GM18858 (cell line): ENCODE results near the gene AGER.
"Not testable (repeated sequence)": the region's sequence is repeated elsewhere in the genome, so short reads cannot be mapped to it uniquely, and the experiment has no call there.

Source experiments
- ATAC-seq: cut with Tn5 transposase; IDR thresholded peaks from one replicate; pipeline ENCODE4 v1.9.1; 2021; ENCODE audit not compliant: unreplicated experiment

Gene AGER

DNA sequence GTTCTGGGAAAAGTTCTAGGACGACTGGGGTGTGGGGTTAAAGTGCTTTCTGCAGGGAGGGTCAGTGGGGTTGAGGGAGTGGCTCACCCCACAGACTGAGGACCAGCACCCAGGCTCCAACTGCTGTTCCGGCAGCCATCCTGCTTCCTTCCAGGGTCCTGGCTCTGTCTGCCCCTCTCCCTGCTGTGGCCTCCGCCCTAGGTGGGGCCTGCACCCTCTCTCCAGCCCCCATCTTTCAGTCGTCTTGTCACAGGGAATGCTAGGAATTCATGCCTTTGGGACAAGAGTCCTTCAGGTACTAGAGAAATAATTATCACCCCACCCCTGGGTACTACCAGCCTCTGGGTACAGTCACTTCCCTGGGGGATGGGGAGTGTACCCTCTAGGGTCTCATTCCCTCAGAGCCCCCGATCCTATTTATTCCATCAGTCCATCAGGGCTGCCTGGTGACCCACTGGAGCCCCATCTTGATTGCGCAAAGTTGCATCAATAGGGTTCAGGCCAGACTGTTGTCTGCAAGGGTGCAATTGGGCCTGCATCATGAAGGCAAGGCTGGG lies at the start of gene AGER:
AGER (minus strand) TSS at position 170 of the 557 bp plus-strand sequence; CDS start at position 139, 31 bp downstream.
- no peak for ATAC-seq

DNA sequence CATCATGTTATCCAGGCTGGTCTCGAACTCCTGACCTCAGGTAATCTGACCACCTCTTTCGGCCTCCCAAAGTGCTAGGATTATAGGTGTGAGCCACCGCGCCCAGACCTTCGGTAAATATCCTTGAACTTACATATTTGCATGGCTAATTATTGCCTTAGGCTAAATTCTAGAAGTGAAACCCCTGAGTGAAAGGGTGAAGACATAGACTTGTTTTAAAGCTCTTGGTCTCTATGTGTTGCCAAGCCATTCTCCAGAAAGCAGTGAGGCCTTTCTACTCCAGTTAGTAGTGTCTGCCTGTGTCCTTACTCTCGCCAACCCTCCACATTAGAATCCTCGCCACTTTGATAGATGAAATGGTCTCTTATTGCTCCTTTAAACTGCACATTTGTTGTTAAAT lies 42.4 kb upstream of the AGER start:
- no peak for ATAC-seq

DNA sequence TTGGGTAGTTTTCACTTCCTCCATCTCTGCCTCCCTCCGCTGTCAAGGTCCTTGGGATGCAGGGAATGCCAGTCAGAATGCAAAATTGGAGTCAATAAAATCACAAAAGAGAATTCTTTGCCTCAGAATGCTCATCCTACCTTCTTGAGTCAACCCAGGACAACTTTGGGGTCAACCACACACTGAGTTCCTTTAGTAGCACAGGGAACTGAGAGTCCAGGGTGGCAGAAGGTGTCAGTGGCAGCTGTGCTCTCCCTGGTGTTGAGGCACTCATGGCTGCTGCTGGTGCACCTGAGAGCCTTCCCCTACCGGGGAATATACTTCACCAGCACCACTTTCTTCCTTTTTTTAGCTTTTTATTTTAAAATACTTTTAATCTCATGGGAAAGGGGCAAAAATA lies 40.6 kb upstream of the AGER start:
- no peak for ATAC-seq

DNA sequence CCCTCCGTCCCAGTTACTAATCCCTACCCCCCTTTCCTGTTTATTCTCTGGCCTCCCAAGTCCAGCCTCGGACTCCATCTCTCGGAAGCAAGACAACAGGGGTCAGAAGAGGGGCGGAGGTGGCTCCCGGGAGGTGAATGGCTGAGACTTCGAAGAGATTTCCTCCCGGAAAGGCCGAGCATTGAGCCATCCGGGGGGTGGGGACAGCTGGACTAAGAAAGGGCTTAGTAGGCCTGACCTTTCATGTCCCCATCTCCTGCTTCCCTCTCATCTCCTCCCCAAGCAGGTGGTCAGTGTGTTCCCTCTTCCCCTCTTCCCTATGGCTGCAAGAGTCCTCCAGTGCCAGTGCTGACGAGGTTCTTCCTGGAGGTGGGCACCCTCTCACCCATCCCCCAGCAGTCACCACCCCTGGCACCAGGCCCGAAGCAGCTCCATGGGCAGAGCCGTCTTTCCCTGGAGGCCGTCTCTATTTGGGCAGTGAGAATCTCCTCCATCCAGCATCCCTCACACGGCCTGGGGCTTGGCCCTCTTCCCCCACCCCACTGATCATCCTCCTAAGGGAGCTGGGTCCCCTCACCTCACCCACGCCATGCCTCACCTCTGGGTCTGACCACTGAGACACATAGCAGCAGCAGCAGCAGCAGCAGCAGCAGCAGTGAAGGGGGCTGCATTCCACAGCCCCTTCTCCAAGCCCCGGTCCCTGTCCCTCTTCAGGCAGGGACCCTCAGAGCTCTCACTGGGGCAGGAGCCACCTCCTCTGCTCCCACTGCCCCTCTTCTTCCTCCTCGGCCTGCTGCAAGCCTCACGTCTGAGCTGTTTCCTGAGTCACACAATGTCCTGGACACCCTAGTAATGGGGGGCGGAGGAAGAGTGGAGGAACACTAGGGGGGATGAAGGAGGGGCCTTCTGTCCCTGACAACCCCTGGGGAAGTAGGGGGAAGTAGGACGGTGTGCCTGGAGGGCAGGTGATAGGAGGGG lies 39.5 kb upstream of the AGER start, which contains the start of gene NOTCH4:
NOTCH4 (minus strand) TSS at position 810 of the 978 bp plus-strand sequence; CDS start at position 671, 139 bp downstream.
- ATAC-seq = no peak

DNA sequence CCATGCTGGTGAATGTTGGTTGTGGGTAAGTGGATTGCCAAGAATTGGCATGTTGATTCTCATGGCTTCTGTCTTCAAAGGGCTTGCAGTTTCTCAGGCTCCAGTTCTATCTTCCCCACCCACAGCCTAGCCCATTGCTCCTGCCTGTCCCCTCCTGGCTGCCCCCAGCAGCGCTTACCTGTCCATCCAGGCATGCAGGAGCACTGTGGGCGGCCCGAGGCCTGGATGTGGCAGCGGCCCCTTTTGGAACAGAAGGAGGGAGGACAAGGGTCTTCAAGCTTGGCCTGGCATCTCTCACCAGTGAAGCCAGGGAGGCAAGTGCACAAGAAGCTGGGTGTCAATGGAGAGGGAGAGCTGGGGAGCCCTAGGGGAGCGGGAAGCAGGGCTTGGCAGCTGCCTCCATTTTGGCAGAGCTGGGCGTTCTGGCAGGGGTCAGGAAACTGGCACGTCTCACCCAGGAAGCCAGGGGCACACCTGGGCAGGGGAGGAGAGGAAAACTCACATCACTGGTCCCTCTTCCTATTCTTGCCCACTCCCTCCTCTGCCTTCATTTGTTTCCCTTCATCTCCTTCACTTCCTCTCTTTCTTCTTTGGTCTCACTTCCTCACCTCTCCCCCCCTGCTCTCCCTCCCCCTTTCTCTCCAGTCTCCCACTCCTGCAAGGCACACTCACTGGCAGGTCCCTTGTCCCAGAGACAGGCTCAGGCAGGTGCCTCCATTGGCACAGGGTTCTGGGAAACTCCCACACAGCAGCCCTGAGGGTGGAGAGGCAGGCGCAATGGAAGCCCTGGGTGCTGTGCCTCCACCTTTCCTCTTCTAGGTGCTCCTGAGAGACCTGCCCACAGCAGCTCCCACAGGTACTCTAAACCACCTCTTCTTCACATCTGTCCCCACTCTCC lies 38.5 kb upstream of the AGER start:
- no peak for ATAC-seq

DNA sequence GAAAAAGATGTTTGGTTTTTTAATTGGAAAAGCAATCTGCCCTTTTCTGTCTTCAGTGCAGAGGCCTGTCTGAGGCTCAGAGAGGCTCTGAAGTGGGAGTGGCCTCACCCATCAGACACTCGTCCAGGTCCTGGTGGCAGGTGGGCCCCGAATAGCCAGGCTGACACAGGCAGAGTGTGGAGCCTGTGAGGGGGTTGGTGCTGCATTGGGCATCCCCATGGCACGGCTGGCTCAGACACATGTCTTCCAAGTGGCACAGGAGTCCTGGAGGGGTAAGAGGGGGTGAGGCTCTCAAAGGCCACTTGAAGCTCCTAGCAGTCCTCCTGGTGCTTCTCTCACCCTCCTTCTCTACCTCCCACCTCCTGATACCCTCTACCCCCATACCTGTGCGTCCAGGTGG lies 36.0 kb upstream of the AGER start:
- no peak for ATAC-seq

DNA sequence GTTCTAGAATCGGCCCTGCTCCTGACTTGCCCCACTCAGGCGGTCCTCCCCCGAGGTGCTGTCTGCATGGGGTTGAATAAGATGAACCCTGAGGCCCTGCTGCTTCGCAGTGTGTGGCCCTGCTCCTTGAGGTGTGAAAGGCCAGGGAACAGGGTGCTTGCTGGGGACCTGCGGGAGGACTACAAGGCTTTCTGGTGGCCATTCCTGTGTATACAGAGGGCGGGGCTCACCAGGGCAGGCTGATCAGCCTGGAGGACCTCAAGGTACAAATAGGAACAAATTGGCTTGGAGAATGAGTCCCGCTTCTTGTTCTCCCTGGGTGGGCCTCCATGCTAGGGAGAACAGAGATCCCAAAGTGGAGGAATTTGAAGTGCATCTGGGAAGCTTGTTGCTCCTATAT lies 34.1 kb upstream of the AGER start:
- ATAC-seq = no peak

DNA sequence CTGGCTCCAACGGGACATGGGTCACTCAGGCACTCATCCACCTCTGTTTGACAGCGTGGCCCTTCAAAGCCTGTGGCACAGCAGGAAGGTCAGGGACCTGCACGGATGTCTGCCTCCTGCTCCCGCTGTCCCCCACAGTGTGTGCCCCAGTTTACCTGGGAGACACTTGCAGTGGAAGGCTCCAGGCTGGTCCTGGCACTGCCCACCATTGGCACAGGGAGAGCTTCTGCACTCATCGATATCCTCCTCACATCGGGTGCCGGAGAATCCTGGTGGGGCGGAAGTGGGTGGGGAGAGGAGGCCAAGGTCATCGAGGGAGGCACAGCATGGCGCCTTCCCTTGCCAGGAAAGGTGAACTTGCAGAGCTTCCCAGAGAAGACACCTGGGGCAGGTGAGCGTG lies 32.9 kb upstream of the AGER start:
- no peak for ATAC-seq

DNA sequence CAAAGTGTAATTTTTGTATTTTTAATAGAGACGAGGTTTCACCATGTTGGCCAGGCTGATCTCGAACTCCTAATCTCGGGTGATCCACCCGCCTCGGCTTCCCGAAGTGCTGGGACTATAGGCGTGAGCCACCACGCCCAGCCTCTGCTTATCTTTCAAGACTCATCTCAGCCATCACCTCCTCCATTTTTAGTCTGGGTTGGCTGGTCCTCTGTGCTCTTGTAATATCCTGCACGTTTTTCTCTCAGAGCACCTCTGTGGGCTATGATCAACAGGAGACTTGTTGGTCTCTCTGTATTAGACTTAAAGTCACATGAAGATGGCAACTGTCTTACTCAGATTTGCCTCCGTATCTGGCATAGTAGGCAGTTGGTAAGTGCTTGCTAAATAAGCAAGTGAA lies 32.2 kb upstream of the AGER start:
- no peak for ATAC-seq

DNA sequence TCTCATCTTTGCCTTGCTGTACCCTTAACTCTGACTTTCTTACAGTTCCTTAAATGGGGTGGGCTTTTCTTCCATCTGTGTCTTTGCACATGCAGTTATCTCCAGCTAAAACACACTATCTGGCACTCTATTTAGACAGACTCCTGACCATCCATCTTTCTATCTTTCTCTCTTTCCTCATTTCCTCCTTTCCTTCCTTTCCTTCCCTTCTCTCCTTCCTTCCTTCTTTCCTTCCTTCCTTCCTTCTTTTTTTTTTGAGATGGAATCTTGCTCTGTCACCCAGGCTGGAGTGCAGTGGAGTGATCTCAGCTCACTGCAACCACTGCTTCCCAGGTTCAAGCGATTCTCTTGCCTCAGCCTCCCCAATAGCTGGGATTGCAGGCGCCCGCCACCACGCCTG lies 31.6 kb upstream of the AGER start:
- ATAC-seq = no peak

DNA sequence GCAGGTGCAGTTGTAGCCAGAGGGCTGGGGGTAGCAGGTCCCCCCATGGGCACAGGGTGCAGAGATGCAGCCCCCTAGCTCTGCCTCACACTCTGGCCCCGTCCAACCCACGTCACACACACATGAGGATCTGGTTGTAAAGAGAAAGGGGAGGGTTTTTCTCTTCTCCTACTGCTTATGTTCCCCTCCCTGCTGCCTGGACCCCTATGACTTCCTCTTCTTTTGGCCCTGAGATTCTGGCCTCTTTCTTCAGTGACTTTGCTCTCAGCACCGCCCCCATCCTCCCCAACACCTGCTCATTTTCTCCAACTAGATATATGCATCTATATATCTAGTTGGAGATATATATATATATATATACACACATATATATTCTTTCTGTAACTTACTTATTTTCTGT lies 30.1 kb upstream of the AGER start:
- ATAC-seq = no peak

DNA sequence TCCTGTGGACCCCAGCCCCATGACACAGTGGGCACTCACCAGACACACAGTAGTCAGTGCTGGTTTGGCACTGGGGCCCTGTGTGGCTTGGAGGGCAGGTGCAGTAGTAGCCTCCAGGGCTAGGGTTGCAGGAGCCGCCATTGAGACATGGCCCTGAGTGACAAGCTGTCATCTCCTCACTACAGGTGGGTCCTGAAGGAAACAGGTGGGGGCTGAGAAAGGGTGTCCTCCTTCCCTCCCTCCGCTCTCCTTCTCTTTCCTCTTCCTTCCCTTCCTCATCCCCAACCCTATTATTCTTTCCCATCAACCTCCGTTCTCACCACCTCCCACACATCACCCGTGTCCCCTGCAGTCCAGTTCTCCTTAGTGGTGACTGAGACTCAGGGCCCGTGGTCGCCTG lies 29.6 kb upstream of the AGER start:
- ATAC-seq = no peak

DNA sequence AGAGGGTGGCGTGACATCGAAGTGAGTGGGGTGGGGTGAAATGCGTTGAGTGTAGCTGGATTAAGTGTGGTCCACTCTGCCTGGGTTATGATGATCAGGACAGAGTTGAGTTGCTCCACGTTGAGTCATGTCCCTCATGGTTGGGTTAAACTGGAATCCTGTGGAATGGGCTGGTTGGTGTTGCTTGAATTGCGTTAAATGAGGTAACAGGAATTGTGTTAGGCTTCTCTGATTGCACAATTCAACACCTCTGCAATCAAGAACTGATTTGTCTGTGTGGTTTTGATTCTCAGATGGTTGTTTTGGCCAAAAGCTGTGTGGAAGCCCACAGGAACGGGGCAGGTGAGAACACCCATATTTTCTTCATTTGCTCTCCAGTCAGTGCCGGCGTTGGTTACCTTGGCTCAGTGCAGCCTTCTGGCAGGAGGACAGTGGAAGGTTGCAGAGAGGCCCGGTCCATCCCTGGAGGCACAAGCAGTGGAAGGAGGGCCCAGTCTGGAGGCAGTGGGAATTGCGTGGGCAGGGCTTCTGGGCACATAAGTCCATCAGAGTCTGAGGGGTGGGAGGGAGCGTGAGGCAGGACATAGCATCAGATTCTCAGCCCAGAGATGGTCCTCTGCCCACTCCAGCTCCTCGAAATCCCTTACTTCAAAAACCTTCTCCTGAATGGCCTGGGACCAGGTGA lies 28.2 kb upstream of the AGER start:
- no peak for ATAC-seq

DNA sequence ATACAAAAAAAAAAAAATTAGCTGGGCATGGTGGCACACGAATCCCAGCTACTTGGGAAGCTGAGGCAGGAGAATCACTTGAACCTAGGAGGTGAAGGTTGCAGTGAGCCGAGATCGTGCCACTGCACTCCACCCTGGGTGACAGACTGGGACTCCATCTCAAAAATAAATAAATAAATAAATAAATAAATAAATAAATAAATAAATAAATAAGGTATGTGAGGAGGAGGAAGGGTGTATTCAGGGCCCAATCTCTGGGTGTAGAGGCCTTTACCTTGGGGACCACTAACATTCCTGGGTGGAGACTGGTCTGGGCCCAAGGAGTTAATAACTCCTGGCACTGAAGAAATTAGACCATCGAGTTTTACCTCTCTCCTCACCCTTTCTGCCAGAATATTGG lies 27.4 kb upstream of the AGER start:
- not testable (repeated sequence) for ATAC-seq

DNA sequence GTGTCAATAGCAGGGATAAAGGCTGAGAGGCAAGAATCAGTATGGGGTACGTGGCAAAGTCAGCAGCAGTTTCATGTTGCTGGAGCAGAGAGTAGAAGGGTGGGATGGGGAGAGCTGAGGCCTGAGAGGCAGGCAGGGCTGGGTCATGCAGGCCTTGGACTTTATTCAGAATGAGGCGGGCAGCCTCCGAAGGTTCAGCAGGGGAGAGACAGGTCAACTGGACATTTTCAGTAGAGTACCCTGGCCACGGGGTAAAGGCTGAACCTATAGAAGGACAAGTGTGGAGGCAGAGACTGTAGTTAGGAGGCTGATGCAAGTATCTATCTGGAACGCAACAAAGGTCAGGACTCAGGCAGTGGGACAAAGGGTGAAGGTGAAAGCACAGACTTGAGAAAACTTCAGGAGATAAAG lies 26.1 kb upstream of the AGER start:
- no peak for ATAC-seq

DNA sequence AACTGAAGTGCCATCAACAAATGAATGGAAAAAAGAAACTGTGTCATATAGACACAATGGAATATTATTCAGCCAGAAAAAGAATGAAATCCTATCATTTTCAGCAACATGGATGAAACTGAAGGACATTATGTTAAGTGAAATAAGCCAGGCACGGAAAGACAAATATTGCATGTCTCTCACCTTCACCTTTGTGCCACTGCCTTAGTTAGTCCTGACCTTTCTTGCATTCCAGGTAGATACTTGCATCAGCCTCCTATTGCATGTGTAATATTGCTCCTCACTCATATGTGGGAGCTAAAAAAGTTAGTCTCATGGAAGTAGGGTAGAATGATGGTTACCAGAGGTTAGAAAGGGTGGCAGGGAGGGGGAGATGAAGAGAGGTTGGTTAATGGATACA lies 24.9 kb upstream of the AGER start:
- ATAC-seq = no peak

DNA sequence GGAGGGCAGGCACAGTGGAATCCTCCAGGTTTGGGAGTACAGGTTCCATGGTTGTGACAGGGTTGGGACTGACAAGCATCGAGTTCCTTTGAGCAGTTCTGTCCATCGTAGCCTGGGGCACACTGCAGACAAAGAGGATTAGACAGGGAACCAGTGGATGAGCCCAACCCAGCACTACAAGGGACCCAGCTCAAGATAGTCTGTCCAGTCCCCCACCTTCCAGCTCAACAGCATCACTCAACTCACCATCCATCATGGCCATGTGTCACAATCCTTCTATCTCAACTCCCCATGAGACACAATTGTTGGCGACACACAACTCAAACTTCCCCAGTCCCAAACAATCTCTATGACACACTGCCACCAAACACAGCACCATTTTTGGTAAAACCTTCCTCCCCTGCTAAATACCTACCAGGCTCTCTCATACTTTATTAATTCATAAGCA lies 20.2 kb upstream of the AGER start:
- ATAC-seq = no peak

DNA sequence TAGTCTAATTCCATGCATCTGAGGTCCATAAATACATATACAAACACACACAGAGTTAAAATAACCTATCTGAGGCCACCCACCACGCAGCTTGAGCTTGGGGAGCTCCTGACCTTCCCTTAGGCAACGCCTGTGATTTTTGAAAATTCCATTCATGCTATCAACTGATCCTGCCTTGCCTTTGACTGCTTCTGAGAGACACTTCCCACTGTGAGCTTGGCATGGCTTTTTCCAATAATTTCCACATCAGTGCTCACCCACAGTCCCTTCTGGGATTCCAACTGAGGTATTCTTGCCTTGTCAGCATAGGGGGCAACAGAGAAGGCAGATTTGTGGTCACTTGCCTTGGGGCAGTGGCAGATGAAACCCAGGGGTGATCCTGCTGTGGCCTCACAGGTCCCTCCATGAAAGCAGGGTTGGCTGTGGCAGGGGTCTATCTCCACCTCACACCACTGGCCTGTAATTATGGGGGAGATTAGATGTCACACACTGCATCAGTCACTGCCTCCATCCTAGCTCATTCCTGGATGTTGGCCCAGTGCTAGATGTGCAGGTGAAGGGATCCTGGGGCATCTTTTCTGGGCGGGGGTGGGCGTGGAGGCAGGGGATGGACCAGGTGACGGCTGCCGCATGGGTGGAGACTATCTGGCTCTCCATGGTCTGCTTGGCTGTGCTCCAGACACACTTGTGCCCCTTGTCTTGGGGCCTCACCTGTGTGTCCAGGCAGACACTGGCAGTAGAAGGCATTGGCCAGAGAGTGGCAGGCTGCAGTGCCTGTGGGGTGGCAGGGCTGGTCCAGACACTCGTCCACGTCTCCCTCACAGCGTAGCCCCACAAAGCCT lies 19.6 kb upstream of the AGER start:
- ATAC-seq = no peak

DNA sequence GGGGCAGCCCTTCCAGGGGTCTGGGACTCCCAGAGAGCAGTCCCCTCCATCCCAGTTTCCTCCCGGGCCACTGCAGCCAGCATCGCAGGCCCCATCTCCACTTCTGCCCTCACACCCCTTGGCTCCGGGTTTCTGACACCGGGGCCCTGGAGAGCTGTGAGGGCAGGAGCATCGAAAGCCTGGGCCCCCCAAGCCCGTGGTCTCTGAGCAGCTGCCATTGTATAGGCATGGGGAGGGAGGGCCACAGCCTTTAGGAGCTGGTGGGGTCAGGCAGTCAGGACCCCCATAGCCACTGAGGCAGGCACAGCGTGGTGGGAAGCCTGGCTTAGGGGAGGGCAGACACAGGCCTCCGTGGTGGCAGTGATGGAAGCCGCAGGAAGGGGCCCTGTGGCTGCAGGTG lies 18.1 kb upstream of the AGER start:
- no peak for ATAC-seq
